K562 (cell line): ENCODE measurements around the gene BCL2L15. TPM values are rescaled to one million over a fixed set of nuclear protein-coding genes. Genes with fewer than 3 reads are reported as not detected.

Experiments used
- BCLAF1 ChIP-seq, 2 experiments: fragments of 450-650 bp in 1 of 2; IDR thresholded peaks; 2 replicates each; pipeline ENCODE4 v1.6.1; 2011 to 2017; ENCODE audit warnings: low read depth in 2 of 2, antibody characterized with exemption in 1 of 2, borderline replicate concordance in 1 of 2, low read length in 1 of 2, mild to moderate bottlenecking in 1 of 2, mixed read lengths in 1 of 2; ENCODE audit not compliant: control insufficient read depth in 1 of 2
- CBX5 ChIP-seq: IDR thresholded peaks from 2 replicates; pipeline ENCODE4 v1.6.1; 2014; ENCODE audit warnings: low read depth, borderline replicate concordance
- CEBPG ChIP-seq, 3 experiments: fragments of 200-800 bp in 1 of 3; sonication (Bioruptor generic) in 1 of 3; sonication (generic) in 1 of 3; formaldehyde crosslinking in 1 of 3; IDR thresholded peaks in 2 of 3; conservative IDR thresholded peaks in 1 of 3; 2 replicates each; pipeline versions ENCODE4 v1.6.1 to v1.8.0; 2016 to 2022; ENCODE audit warnings: missing compliant biosample characterization in 2 of 3, missing genetic modification characterization in 2 of 3, mild to moderate bottlenecking in 1 of 3, missing genetic modification reagents in 1 of 3
- CREB3 ChIP-seq: fragments of 450-650 bp; conservative IDR thresholded peaks from 2 replicates; pipeline ENCODE4 v1.6.1; 2016; ENCODE audit warnings: missing genetic modification characterization, low read depth, mild to moderate bottlenecking, missing compliant biosample characterization, moderate library complexity
- FOXJ2 ChIP-seq: fragments of 200-800 bp; sonication (Bioruptor generic); IDR thresholded peaks from 2 replicates; pipeline ENCODE4 v1.6.1; 2016; ENCODE audit warnings: missing genetic modification characterization, missing compliant biosample characterization
- GMEB1 ChIP-seq: fragments of 250-450 bp; sonication (Bioruptor Pico); IDR thresholded peaks from 2 replicates; pipeline ENCODE4 v1.4.0; 2020; ENCODE audit warnings: mild to moderate bottlenecking
- MTF1 ChIP-seq: fragments of 250-450 bp; sonication (Bioruptor Pico); IDR thresholded peaks from 2 replicates; pipeline ENCODE4 v1.9.0; 2021; ENCODE audit warnings: moderate library complexity, mild to moderate bottlenecking, inconsistent platforms, borderline replicate concordance
- NFE2 ChIP-seq: IDR thresholded peaks from 2 replicates; pipeline ENCODE4 v1.6.1; 2014; ENCODE audit warnings: antibody characterized with exemption, low read depth
- PHF21A ChIP-seq: fragments of 450-650 bp; IDR thresholded peaks from 2 replicates; pipeline ENCODE4 v1.6.1; 2017; ENCODE audit warnings: low read depth, borderline replicate concordance
- RCOR1 ChIP-seq, 2 experiments: IDR thresholded peaks; 2 replicates each; pipeline ENCODE4 v1.6.1; 2012; ENCODE audit warnings: low read depth in 2 of 2, low read length in 2 of 2, borderline replicate concordance in 1 of 2, improper control_type of control experiment in 1 of 2
- SREBF2 ChIP-seq: sonication (generic); formaldehyde crosslinking; IDR thresholded peaks from 2 replicates; pipeline ENCODE4 v1.4.0; 2020; ENCODE audit warnings: mild to moderate bottlenecking, missing genetic modification reagents
- TAF7 ChIP-seq: fragments of 450-650 bp; IDR thresholded peaks from 2 replicates; pipeline ENCODE4 v1.6.1; 2016; ENCODE audit warnings: missing genetic modification characterization, missing compliant biosample characterization
- TARDBP ChIP-seq: fragments of 450-650 bp; IDR thresholded peaks from 2 replicates; pipeline ENCODE4 v1.6.1; 2016
- TOE1 ChIP-seq, 2 experiments: fragments of 450-650 bp in 1 of 2; sonication (generic) in 1 of 2; formaldehyde crosslinking in 1 of 2; IDR thresholded peaks; 2 replicates each; pipeline versions ENCODE4 v1.7.1 to v1.8.0; 2016 to 2022; ENCODE audit warnings: borderline replicate concordance in 2 of 2, mild to moderate bottlenecking in 2 of 2, antibody characterized with exemption in 1 of 2, inconsistent platforms in 1 of 2, low read depth in 1 of 2, missing genetic modification reagents in 1 of 2, moderate library complexity in 1 of 2
- ZC3H4 ChIP-seq: sonication (generic); formaldehyde crosslinking; IDR thresholded peaks from 2 replicates; pipeline ENCODE4 v1.9.0; 2021; ENCODE audit warnings: missing genetic modification reagents, borderline replicate concordance
- ZFP36 ChIP-seq: fragments of 150-350 bp; IDR thresholded peaks from 2 replicates; pipeline ENCODE4 v1.6.1; 2018; ENCODE audit warnings: low read length, low read depth; ENCODE audit not compliant: partially characterized antibody
- ZFPM2 ChIP-seq: fragments of 250-450 bp; sonication (Bioruptor Pico); IDR thresholded peaks from 2 replicates; pipeline ENCODE4 v1.5.1; 2022; ENCODE audit warnings: mild to moderate bottlenecking
- ZNF165 ChIP-seq: fragments of 250-450 bp; sonication (Bioruptor Pico); IDR thresholded peaks from 2 replicates; pipeline ENCODE4 v1.4.0; 2020; ENCODE audit warnings: borderline replicate concordance
- ZNF311 ChIP-seq: fragments of 250-450 bp; sonication (Bioruptor Pico); IDR thresholded peaks from 2 replicates; pipeline ENCODE4 v1.4.0; 2020; ENCODE audit warnings: mild to moderate bottlenecking, moderate library complexity
- ZNF699 ChIP-seq: fragments of 250-450 bp; sonication (Bioruptor Pico); IDR thresholded peaks from 2 replicates; pipeline ENCODE4 v1.8.0; 2021; ENCODE audit warnings: mild to moderate bottlenecking, moderate library complexity; ENCODE audit not compliant: insufficient replicate concordance
- polyA plus RNA-seq, 8 experiments: library from polyadenylated mRNA; depleted of rRNA in 4 of 8; stranded (reverse) in 5 of 8; unstranded in 3 of 8; fragments of >200 nt; fragmentation: Nextera tagmentation in 2 of 8; fragmentation: Illumina TruSeq in 1 of 8; extraction: Ambion mirVana in 2 of 8; extraction: Trizol in 1 of 8; gene quantifications; 2 replicates each; pipeline versions ENCODE4 v1.2.1 to v1.2.3, GENCODE V29; 2011 to 2014; ENCODE audit warnings: inconsistent platforms in 1 of 8, missing spikeins in 1 of 8
- total RNA-seq, 7 experiments: library from RNA; depleted of rRNA in 6 of 7; stranded (reverse); fragments of >200 nt in 6 of 7; fragmentation: Illumina TruSeq in 2 of 7; extraction: Trizol in 2 of 7; gene quantifications; 2 replicates each; pipeline versions ENCODE4 v1.2.1 to v1.2.3, GENCODE V29; 2011 to 2021; ENCODE audit warnings: low replicate concordance in 1 of 7

Gene BCL2L15
- total and polyA plus RNA-seq, 9 of the 15 experiments (the other 6 are each of a cell fraction or from before 2014, with no cell fraction given): 0.06 to 0.42 (median 0.28) TPM; not detected in 1

GRCh38 chr1:113928941-113929749 is 41.8 kb upstream of the BCL2L15 start, which contains the start of gene HIPK1 (continued):
- TF ChIP-seq MTF1 (no peak), TAF7 (tag) (0 out of 2 replicates have a peak, but pooled peaks have one; percentile 16), GMEB1 (peak; percentile 71), SREBF2 (CRISPR knock-in tag) (no peak), ZNF311 (no peak), FOXJ2 (peak; percentile 51; the same call in 1 of the 2 replicates), ZNF165 (CRISPR knock-in tag) (no peak), CEBPG (CRISPR knock-in tag; IDR thresholded peaks at IDR 0.05) (peak; percentile 70; the same call in 1 of the 2 replicates), CEBPG (tag; conservative IDR thresholded peaks at IDR 0.05 in 1 of 2, IDR thresholded peaks at IDR 0.05 in 1 of 2) (peak in 1 of 2 experiments; percentile 69; a peak in 2 of 4 replicates), PHF21A (no peak), RCOR1 (IDR thresholded peaks at IDR 0.05; ENCODE audit: borderline replicate concordance in 1 of 2, low read depth in 2 of 2, low read length in 2 of 2) (peak; percentile 34 to 35; a peak in 2 of 4 replicates), ZC3H4 (CRISPR knock-in tag) (peak; percentile 12; the same call in 1 of the 2 replicates), TARDBP (peak; percentile 92), ZFPM2 (CRISPR knock-in tag) (no peak), BCLAF1 (IDR thresholded peaks at IDR 0.05; ENCODE audit: borderline replicate concordance in 1 of 2, control insufficient read depth in 1 of 2, low read depth in 2 of 2, low read length in 1 of 2) (no peak), CREB3 (tag) (no peak), TOE1 (IDR thresholded peaks at IDR 0.05; ENCODE audit: borderline replicate concordance) (peak; percentile 88), TOE1 (CRISPR knock-in tag; IDR thresholded peaks at IDR 0.05; ENCODE audit: borderline replicate concordance, low read depth) (0 out of 2 replicates have a peak, but pooled peaks have one; percentile 35), ZFP36 (no peak), ZNF699 (CRISPR knock-in tag) (no peak), NFE2 (peak; percentile 47), CBX5 (peak; percentile 73; the same call in 1 of the 2 replicates)
